Measurements from ENCODE around the gene LIPF.

The LIPF gene

GRCh38 chr10:88670497-88670896 lies 6.3 kb downstream of the LIPF start:
- no peak for ATAC-seq

DNA sequence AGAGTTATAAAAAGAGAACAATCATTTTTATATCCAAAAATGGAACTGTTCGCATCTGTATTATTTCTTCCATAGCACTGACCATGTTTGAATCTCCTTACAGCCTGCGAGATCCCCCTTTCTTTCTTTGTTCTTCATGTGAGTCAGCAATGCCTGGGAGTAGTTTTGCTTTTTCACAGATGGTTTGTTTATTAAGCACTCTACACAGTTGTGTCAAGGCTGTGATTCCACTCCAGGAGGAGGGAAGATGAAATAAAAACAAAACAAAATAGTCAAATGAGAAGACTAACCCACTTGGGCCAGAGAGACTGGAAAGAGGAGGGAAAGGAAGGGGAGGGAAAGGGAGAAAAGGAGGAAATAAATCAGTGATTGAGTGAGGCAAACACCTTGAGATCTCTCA lies 7.8 kb downstream of the LIPF start:
- ATAC-seq: no peak
- TF ChIP-seq PPARA (CRISPR knock-in tag; IDR thresholded peaks at IDR 0.05; ENCODE audit: borderline replicate concordance) (no peak), SNAI2 (CRISPR knock-in tag; IDR thresholded peaks at IDR 0.05) (no peak), CSDC2 (CRISPR knock-in tag; IDR thresholded peaks at IDR 0.05) (no peak), BACH2 (CRISPR knock-in tag; IDR thresholded peaks at IDR 0.05; ENCODE audit: borderline replicate concordance) (no peak), ESRRG (CRISPR knock-in tag; IDR thresholded peaks at IDR 0.05) (no peak), ZFP3 (CRISPR knock-in tag; IDR thresholded peaks at IDR 0.05) (no peak)
- TF ChIP-seq, protein P1, sequence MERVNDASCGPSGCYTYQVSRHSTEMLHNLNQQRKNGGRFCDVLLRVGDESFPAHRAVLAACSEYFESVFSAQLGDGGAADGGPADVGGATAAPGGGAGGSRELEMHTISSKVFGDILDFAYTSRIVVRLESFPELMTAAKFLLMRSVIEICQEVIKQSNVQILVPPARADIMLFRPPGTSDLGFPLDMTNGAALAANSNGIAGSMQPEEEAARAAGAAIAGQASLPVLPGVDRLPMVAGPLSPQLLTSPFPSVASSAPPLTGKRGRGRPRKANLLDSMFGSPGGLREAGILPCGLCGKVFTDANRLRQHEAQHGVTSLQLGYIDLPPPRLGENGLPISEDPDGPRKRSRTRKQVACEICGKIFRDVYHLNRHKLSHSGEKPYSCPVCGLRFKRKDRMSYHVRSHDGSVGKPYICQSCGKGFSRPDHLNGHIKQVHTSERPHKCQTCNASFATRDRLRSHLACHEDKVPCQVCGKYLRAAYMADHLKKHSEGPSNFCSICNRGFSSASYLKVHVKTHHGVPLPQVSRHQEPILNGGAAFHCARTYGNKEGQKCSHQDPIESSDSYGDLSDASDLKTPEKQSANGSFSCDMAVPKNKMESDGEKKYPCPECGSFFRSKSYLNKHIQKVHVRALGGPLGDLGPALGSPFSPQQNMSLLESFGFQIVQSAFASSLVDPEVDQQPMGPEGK (CRISPR knock-in tag; IDR thresholded peaks at IDR 0.05; ENCODE audit: borderline replicate concordance): no peak
- TF ChIP-seq, protein P2, sequence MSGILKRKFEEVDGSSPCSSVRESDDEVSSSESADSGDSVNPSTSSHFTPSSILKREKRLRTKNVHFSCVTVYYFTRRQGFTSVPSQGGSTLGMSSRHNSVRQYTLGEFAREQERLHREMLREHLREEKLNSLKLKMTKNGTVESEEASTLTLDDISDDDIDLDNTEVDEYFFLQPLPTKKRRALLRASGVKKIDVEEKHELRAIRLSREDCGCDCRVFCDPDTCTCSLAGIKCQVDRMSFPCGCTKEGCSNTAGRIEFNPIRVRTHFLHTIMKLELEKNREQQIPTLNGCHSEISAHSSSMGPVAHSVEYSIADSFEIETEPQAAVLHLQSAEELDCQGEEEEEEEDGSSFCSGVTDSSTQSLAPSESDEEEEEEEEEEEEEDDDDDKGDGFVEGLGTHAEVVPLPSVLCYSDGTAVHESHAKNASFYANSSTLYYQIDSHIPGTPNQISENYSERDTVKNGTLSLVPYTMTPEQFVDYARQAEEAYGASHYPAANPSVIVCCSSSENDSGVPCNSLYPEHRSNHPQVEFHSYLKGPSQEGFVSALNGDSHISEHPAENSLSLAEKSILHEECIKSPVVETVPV (CRISPR knock-in tag; IDR thresholded peaks at IDR 0.05): no peak

More at GRCh38 chr10:88670497-88670896, 6.3 kb downstream of the LIPF start:
- TF ChIP-seq, protein P2 (CRISPR knock-in tag; IDR thresholded peaks at IDR 0.05): no peak
- no peak for TF ChIP-seq ZNF565 (CRISPR knock-in tag; conservative IDR thresholded peaks at IDR 0.05; ENCODE audit: low read depth)
- TF ChIP-seq ARNTL (CRISPR knock-in tag; IDR thresholded peaks at IDR 0.05; ENCODE audit: borderline replicate concordance, low read depth): no peak
- TF ChIP-seq BACH2 (CRISPR knock-in tag; IDR thresholded peaks at IDR 0.05; ENCODE audit: borderline replicate concordance): no peak
- no peak for TF ChIP-seq ZFP3 (CRISPR knock-in tag; IDR thresholded peaks at IDR 0.05)
- no peak for TF ChIP-seq ZFP30 (CRISPR knock-in tag; IDR thresholded peaks at IDR 0.05)
- TF ChIP-seq TOX (CRISPR knock-in tag; IDR thresholded peaks at IDR 0.05; ENCODE audit: borderline replicate concordance): no peak
- no peak for TF ChIP-seq ZNF70 (CRISPR knock-in tag; IDR thresholded peaks at IDR 0.05)
- no peak for TF ChIP-seq ZC3H10 (CRISPR knock-in tag; IDR thresholded peaks at IDR 0.05)
- TF ChIP-seq OSR1 (CRISPR knock-in tag; IDR thresholded peaks at IDR 0.05): no peak
- TF ChIP-seq ISL1 (CRISPR knock-in tag; IDR thresholded peaks at IDR 0.05): no peak
- TF ChIP-seq CSDC2 (CRISPR knock-in tag; IDR thresholded peaks at IDR 0.05): no peak
- TF ChIP-seq SNAI2 (CRISPR knock-in tag; IDR thresholded peaks at IDR 0.05): no peak
- no peak for TF ChIP-seq TCF4 (CRISPR knock-in tag; IDR thresholded peaks at IDR 0.05; ENCODE audit: borderline replicate concordance)
- no peak for TF ChIP-seq ZNF8 (CRISPR knock-in tag; IDR thresholded peaks at IDR 0.05)
- TF ChIP-seq PPARA (CRISPR knock-in tag; IDR thresholded peaks at IDR 0.05; ENCODE audit: borderline replicate concordance): no peak

DNA sequence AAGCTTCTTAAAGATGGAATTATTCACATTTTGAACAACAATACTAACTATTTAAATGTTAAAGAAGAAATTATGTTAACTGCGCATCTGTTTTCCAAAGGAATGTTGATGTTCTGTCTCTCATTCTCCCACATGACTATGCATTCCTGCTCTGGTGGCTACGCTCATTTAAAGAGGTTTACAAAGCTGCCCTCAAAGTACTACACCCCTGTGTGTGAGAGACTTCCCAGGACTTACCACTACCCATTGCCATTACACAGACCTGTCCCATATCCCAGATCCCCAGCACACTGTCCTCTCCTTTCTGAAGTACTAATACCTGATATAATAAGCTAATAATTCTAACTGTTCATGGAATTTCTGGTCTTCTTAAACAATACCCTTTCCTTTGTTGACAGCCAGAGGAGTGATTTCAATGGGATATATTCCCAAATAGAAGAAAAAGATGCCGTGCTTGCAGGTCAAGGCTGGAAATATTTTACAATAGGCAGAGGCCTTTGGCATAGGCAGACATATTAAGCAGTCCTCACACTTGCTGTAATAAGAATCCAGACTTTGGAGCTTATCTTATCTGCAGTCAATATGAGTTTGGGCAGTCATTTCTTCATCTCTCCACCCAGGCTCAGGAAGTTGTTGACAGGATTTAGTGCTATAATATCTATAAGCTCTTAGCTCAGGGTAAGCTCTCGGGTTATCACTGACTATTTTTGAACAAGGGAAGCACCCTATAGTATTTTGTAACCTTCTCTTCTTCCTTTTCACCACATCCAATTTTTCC lies 12.2 kb downstream of the LIPF start:
- ATAC-seq: no peak
- no peak for TF ChIP-seq SNAI2 (CRISPR knock-in tag; IDR thresholded peaks at IDR 0.05)
- no peak for TF ChIP-seq ZNF565 (CRISPR knock-in tag; conservative IDR thresholded peaks at IDR 0.05; ENCODE audit: low read depth)
- TF ChIP-seq BACH2 (CRISPR knock-in tag; IDR thresholded peaks at IDR 0.05; ENCODE audit: borderline replicate concordance): no peak
- no peak for TF ChIP-seq ZFP3 (CRISPR knock-in tag; IDR thresholded peaks at IDR 0.05)
- no peak for TF ChIP-seq TOX (CRISPR knock-in tag; IDR thresholded peaks at IDR 0.05; ENCODE audit: borderline replicate concordance)
- no peak for TF ChIP-seq OSR1 (CRISPR knock-in tag; IDR thresholded peaks at IDR 0.05)

DNA sequence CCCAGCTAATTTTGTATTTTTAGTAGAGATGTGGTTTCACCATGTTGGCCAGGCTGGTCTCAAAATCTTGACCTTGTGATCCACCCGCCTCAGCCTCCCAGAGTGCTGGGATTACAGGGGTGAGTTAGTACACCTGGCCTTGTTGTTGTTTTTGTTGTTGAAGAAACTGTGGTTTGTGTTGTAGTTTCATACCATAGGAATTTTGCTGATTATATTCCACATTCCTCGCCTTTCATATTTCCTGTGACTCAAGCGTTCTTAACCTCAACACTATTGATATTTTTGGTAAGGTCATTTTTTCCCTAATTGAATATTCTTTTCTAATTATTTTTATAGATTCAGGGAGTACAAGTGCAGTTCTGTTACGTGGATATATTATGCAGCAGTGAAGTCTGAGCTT lies 16.7 kb downstream of the LIPF start:
- no peak for ATAC-seq
- no peak for TF ChIP-seq ZFP3 (CRISPR knock-in tag; IDR thresholded peaks at IDR 0.05)
- no peak for TF ChIP-seq ZNF565 (CRISPR knock-in tag; conservative IDR thresholded peaks at IDR 0.05; ENCODE audit: low read depth)
- TF ChIP-seq ISL1 (CRISPR knock-in tag; IDR thresholded peaks at IDR 0.05): no peak
- TF ChIP-seq, protein P1 (CRISPR knock-in tag; IDR thresholded peaks at IDR 0.05; ENCODE audit: borderline replicate concordance): no peak
- TF ChIP-seq, protein P3, sequence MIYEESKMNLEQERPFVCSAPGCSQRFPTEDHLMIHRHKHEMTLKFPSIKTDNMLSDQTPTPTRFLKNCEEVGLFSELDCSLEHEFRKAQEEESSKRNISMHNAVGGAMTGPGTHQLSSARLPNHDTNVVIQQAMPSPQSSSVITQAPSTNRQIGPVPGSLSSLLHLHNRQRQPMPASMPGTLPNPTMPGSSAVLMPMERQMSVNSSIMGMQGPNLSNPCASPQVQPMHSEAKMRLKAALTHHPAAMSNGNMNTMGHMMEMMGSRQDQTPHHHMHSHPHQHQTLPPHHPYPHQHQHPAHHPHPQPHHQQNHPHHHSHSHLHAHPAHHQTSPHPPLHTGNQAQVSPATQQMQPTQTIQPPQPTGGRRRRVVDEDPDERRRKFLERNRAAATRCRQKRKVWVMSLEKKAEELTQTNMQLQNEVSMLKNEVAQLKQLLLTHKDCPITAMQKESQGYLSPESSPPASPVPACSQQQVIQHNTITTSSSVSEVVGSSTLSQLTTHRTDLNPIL (CRISPR knock-in tag; IDR thresholded peaks at IDR 0.05; ENCODE audit: low read depth): no peak
- no peak for TF ChIP-seq GLIS3 (CRISPR knock-in tag; IDR thresholded peaks at IDR 0.05)
- TF ChIP-seq, protein P2 (CRISPR knock-in tag; IDR thresholded peaks at IDR 0.05): no peak
- no peak for TF ChIP-seq SNAI2 (CRISPR knock-in tag; IDR thresholded peaks at IDR 0.05)
- TF ChIP-seq, protein P4, sequence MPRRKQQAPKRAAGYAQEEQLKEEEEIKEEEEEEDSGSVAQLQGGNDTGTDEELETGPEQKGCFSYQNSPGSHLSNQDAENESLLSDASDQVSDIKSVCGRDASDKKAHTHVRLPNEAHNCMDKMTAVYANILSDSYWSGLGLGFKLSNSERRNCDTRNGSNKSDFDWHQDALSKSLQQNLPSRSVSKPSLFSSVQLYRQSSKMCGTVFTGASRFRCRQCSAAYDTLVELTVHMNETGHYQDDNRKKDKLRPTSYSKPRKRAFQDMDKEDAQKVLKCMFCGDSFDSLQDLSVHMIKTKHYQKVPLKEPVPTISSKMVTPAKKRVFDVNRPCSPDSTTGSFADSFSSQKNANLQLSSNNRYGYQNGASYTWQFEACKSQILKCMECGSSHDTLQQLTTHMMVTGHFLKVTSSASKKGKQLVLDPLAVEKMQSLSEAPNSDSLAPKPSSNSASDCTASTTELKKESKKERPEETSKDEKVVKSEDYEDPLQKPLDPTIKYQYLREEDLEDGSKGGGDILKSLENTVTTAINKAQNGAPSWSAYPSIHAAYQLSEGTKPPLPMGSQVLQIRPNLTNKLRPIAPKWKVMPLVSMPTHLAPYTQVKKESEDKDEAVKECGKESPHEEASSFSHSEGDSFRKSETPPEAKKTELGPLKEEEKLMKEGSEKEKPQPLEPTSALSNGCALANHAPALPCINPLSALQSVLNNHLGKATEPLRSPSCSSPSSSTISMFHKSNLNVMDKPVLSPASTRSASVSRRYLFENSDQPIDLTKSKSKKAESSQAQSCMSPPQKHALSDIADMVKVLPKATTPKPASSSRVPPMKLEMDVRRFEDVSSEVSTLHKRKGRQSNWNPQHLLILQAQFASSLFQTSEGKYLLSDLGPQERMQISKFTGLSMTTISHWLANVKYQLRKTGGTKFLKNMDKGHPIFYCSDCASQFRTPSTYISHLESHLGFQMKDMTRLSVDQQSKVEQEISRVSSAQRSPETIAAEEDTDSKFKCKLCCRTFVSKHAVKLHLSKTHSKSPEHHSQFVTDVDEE (CRISPR knock-in tag; IDR thresholded peaks at IDR 0.05): no peak
- no peak for TF ChIP-seq ESRRG (CRISPR knock-in tag; IDR thresholded peaks at IDR 0.05)
- no peak for TF ChIP-seq ZNF8 (CRISPR knock-in tag; IDR thresholded peaks at IDR 0.05)
- no peak for TF ChIP-seq ZNF70 (CRISPR knock-in tag; IDR thresholded peaks at IDR 0.05)
